Activated CD4-positive, alpha-beta T cell treated with anti-CD3 and anti-CD28 coated beads, Interleukin-2, Interleukin-6, amounts not matched to agents 100 ng/mL and 50 ng/mL, durations not matched to agents 16 hours and 8 hours (primary cell): ENCODE measurements around the gene ATAD5.
"Not testable (repeated sequence)": the region's sequence is repeated elsewhere in the genome, so short reads cannot be mapped to it uniquely, and the experiment has no call there.

Source experiments
- DNase-seq: peaks from one replicate; pipeline ENCODE4 v3.0.0-alpha.2; 2020

The ATAD5 gene

GRCh38 chr17:30917050-30917449 is 85.3 kb downstream of the ATAD5 start:
- no peak for DNase-seq

GRCh38 chr17:30920282-30920681 is 88.5 kb downstream of the ATAD5 start:
- no peak for DNase-seq

GRCh38 chr17:30920683-30921543 is 89.1 kb downstream of the ATAD5 start:
- DNase-seq: no peak

GRCh38 chr17:30921544-30922196 is 89.9 kb downstream of the ATAD5 start, which contains the start of gene ADAP2:
TSS of gene ADAP2 (plus strand) at chr17:30921945. CDS start at chr17:30922015, 70 bp downstream.
- no peak for DNase-seq

GRCh38 chr17:30922235-30923030 is 90.7 kb downstream of the ATAD5 start:
- no peak for DNase-seq

GRCh38 chr17:30924341-30924740 is 92.6 kb downstream of the ATAD5 start:
- DNase-seq: no peak

GRCh38 chr17:30926516-30926915 is 94.8 kb downstream of the ATAD5 start:
- no peak for DNase-seq

- no peak for DNase-seq
Measured at GRCh38 chr17:30927756-30928155, 96.0 kb downstream of the ATAD5 start.

- no peak for DNase-seq
Measured at GRCh38 chr17:30928584-30928983, 96.8 kb downstream of the ATAD5 start.

GRCh38 chr17:30929081-30929633 is 97.4 kb downstream of the ATAD5 start:
- DNase-seq: no peak

GRCh38 chr17:30929861-30930260 is 98.1 kb downstream of the ATAD5 start:
- not testable (repeated sequence) for DNase-seq

- no peak for DNase-seq
Measured at GRCh38 chr17:30930495-30930894, 98.7 kb downstream of the ATAD5 start.

GRCh38 chr17:30931582-30931981 is 99.8 kb downstream of the ATAD5 start:
- not testable (repeated sequence) for DNase-seq

- no peak for DNase-seq
Measured at GRCh38 chr17:30933966-30934365, 102.2 kb downstream of the ATAD5 start.

GRCh38 chr17:30939051-30939689 is 107.4 kb downstream of the ATAD5 start:
- DNase-seq: peak; percentile 9

- DNase-seq: no peak
Measured at GRCh38 chr17:30942308-30943079, 110.7 kb downstream of the ATAD5 start.
